HG02885 (cell line): ENCODE results near the gene ANKRD13C.
"Not testable (repeated sequence)": the region's sequence is repeated elsewhere in the genome, so short reads cannot be mapped to it uniquely, and the experiment has no call there.

Experiments
- ATAC-seq: cut with Tn5 transposase; IDR thresholded peaks from one replicate; pipeline ENCODE4 v1.9.1; 2021; ENCODE audit warnings: mild to moderate bottlenecking; ENCODE audit not compliant: unreplicated experiment, poor library complexity

The ANKRD13C gene

GRCh38 chr1:70354332-70355110 lies at the start of gene ANKRD13C:
TSS of gene ANKRD13C (minus strand) at chr1:70354722. CDS start at chr1:70354408, 314 bp downstream.
- peak; percentile 89 for ATAC-seq

DNA sequence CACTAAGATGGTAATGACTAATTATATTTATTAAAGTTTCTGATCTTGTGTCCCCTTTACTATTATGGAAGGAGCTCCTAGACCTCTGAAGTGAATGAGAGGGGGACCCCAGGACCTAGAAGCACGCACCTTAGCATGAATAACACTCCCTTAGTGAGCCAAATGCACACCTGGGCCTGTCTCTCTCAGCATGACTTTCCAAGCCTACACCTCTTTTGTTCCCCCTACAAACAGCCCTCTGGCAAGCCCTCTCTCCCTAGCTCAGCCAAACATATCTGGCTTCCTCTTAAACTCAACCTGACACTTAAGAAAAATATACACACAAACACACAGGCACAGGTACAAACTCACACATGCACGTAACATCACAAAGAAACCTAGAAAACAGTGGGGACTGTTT lies 49.2 kb upstream of the ANKRD13C start:
- no peak for ATAC-seq

GRCh38 chr1:70401974-70402373 lies 47.5 kb upstream of the ANKRD13C start:
- no peak for ATAC-seq

DNA sequence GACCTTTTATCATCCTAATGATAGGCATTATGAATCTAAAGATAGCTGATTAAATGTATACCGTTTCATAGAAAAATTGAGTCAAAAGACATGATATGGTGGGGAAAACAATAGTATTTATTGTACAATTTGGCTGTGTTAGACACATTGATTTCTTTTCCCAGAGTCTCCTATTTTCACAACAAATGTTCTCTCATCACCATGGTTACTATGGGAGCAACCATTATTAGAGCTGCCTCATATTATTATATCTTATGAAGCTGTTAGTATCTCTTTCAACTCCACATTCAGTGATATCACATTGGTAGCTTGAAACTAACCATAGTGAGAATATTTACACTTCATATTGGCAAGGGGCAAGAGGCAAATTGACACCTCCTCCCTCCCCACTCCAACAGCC lies 45.8 kb upstream of the ANKRD13C start:
- ATAC-seq = no peak

DNA sequence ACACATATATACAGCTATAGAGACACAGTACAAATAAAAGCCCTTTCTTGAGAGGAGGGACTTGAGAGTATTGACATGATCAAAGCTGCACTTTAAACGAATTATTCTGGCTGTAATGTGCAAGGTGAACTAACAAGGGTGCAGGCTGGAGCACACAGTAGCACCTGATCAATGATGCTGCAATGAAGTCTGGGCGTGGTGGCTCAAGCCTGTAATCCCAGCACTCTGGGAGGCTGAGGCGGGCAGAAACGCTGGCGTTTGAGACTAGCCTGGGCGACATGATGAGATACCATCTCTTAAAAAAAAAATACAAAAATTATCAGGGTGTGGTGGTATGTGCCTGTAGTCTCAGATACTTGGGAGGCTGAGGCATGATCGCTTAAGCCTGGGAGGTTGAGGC lies 42.5 kb upstream of the ANKRD13C start:
- no peak for ATAC-seq

- ATAC-seq = no peak
These were observed 42.1 kb upstream of the ANKRD13C start for GRCh38 chr1:70396607-70397006.

DNA sequence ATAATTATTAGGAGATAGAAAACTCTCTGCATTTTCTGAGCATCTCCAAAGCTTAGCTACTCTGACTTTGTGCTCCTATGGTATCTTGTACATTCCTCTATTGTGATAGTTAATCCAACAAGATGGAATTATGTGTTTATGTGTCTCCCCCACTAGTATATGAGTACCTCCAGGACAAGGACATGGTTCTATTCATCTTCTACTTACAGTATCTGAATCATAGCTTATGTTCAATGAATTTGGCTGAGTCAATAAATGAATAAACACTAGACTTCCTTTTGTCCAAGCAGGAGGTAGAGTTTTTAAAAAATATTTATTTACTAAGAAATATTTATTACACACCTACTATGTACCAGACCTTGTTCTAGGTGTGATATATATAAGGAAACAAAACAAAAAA lies 38.1 kb upstream of the ANKRD13C start:
- no peak for ATAC-seq

DNA sequence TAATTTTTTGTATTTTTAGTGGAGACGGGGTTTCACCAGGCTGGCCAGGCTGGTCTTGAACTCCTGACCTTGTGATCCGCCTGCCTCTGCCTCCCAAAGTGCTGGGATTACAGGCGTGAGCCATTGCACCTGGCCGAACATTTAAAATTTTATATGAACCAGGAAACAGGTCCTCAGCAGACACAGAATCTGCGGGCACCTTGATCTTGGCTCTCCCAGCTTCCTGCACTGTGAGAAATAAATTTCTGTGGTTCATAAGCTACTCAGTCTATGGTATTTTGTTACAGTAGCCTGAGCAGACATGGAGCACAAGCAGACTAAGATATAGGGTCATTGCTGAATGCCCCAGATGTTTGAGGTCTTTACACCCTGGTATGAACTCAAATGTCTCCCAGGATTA lies 33.0 kb upstream of the ANKRD13C start:
- ATAC-seq = no peak

GRCh38 chr1:70386121-70386520 lies 31.6 kb upstream of the ANKRD13C start:
- ATAC-seq = no peak

DNA sequence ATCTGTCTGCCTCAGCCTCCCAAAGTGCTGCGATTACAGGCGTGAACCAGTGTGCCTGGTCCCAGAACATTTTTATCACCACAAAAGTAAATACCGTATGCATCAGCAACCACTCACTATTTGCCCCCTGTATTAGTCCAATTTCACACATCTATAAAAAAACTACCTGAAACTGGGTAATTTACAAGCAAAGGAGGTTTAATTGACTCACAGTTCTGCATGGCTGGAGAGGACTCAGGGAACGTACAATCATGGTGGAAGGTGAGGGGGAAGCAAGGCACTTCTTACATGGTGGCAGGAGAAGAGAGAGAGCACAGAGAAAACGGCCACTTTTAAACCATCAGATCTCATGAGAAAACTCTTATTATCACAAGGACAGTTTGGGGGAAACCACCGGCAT lies 31.0 kb upstream of the ANKRD13C start:
- no peak for ATAC-seq

DNA sequence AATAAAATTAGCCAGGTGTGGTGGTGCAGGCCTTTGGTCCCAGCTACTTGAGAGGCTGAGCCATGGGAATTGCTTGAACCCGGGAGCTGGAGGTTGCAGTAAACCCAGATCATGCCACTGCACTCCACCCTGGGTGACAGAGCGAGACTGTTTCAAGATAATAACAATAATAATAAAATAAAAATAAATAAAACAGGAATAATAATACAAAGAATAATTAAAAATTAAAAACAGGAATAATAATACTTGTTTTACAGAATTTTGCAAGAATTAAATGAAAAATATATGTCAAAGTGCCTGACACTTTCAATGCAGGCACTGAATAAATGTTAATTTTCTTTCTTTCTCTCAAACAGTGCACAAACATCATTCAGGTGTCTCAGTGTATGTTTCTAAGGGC lies 30.0 kb upstream of the ANKRD13C start:
- no peak for ATAC-seq

DNA sequence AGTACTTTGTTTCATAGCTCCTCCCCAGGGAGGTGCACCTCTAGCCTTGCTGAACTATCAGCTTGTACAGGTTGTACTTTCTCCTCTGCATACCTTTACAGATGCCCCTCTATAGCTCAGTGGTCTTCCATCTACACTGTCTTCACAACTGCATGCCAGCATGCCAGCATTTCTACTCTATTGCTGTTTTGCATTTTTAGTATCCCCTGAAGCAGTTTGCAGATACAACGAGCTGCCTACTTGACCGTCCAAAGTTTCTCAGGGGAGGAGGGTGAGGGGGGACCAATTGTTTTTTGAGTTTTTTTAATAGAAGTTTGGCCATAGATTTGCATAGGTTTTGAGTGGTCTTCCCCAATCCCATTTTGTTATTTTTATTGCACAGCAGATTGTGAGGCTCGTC lies 29.0 kb upstream of the ANKRD13C start:
- ATAC-seq = no peak

GRCh38 chr1:70382682-70383081 lies 28.2 kb upstream of the ANKRD13C start:
- ATAC-seq = peak; percentile 80

GRCh38 chr1:70376196-70376595 lies 21.7 kb upstream of the ANKRD13C start:
- no peak for ATAC-seq

GRCh38 chr1:70373580-70373979 lies 19.1 kb upstream of the ANKRD13C start:
- not testable (repeated sequence) for ATAC-seq

DNA sequence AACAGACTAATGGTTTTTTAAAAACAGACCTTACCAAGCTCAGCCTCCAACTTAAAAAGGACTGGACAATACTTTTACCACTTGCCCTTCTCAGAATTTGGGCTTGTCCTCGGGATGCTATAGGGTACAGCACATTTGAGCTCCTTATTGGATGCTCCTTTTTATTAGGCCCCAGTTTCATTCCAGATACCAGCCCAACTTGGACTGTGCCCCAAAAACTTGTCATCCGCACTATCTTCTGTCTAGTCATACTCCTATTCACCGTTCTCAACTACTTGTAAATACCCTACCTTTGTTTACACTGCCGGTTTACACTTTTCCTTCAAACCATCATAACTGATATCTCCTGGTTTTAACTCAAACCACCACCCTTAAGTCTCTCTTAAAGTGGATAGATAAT lies 17.9 kb upstream of the ANKRD13C start:
- ATAC-seq = no peak

- not testable (repeated sequence) for ATAC-seq
These were observed 17.1 kb upstream of the ANKRD13C start for GRCh38 chr1:70371586-70371985.

- not testable (repeated sequence) for ATAC-seq
These were observed 12.9 kb upstream of the ANKRD13C start for GRCh38 chr1:70367397-70367796.

GRCh38 chr1:70366997-70367396 lies 12.5 kb upstream of the ANKRD13C start:
- not testable (repeated sequence) for ATAC-seq

GRCh38 chr1:70366425-70366952 lies 12.0 kb upstream of the ANKRD13C start:
- ATAC-seq = not testable (repeated sequence)

DNA sequence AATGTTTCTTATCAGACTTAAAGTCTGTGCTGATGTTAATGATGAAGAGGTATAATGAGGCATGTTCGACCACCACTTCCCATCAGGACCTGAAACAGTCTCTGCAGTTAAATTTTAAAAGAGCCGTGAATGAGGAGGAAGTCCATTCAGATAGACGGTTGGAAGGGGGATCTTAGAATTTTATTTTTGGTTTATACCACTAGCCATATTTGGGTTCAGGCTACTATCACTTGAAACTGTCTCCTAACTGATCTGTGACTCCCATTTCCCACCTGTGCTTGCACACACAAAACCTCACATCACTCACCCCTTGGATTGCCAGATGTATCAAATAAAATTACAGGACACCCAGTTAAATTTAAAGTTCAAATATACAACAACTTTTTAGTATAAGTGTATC lies 9.9 kb upstream of the ANKRD13C start:
- ATAC-seq = no peak

DNA sequence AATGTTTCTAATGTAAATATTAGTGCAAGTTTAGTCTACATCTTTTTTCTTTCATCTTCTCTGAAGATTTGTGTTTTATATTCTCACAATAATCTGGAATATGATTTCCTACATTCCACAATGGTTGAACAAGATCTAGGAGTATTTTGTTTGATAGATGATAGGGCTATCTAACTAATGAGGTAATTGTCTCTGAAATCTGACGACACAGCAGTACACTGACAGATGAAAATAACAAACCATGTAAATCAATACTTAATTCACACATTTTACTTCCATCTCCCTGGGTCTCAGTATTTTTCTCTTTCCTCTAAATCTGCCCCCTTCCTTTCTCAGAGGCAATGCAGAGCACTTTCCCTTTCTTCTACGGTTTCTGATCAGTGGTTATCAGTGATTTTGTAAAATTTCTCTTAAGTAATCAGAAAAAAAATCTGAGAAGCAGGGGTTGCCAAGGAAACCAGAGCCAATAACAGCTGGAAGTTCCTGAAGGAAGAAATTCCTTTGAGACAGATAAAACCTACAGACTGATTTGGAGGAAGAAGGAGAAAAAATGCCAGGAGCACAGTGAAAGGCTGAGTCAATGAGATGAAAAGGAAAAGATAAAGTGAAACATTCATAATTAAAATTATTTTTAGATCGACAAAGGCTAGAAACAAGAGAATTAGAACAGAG lies 7.3 kb upstream of the ANKRD13C start:
- no peak for ATAC-seq
